ENCODE results near the gene PARD3.
A peak's percentile ranks its signal among the peaks of the same experiment; 100 is the strongest.

Gene PARD3

GRCh38 chr10:34576797-34577196 lies 238.3 kb downstream of the PARD3 start:
- no peak overlapping the region for H3K4me3 ChIP-seq (ENCODE audit: severe bottlenecking)
- no peak for ATAC-seq (ENCODE audit: low read depth)

GRCh38 chr10:34575882-34576281 lies 239.2 kb downstream of the PARD3 start:
- Histone ChIP-seq H3K4me1 (ENCODE audit: insufficient read depth, poor library complexity, severe bottlenecking) (peaks cover 15% of the 10 kb centered on the region), H3K4me3 (ENCODE audit: severe bottlenecking) (no peak overlapping the region), H3K27ac (ENCODE audit: poor library complexity, severe bottlenecking) (no peak overlapping the region), H3K36me3 (ENCODE audit: low read depth) (no peaks in the 10 kb centered on the region), H3K27me3 (ENCODE audit: insufficient read depth, poor library complexity, severe bottlenecking) (no peaks in the 10 kb centered on the region), H3K9me3 (ENCODE audit: severe bottlenecking) (no peaks in the 10 kb centered on the region)
- ATAC-seq (ENCODE audit: low read depth), result peak; percentile 48; the same call in 2 of the 3 replicates
- no peak for DNase-seq (ENCODE audit: low spot score)
- TF ChIP-seq CTCF (IDR thresholded peaks at IDR 0.05; ENCODE audit: poor library complexity, severe bottlenecking), result no peak

More at GRCh38 chr10:34576797-34577196, 238.3 kb downstream of the PARD3 start:
- no peak for TF ChIP-seq CTCF (IDR thresholded peaks at IDR 0.05; ENCODE audit: poor library complexity, severe bottlenecking)
- Histone ChIP-seq H3K9me3 (ENCODE audit: severe bottlenecking) (no peaks in the 10 kb centered on the region), H3K36me3 (ENCODE audit: low read depth) (no peaks in the 10 kb centered on the region), H3K4me1 (ENCODE audit: insufficient read depth, poor library complexity, severe bottlenecking) (peaks cover 22% of the 10 kb centered on the region), H3K27me3 (ENCODE audit: insufficient read depth, poor library complexity, severe bottlenecking) (no peaks in the 10 kb centered on the region), H3K27ac (ENCODE audit: poor library complexity, severe bottlenecking) (no peak overlapping the region)
- DNase-seq (ENCODE audit: low spot score), result no peak

- Histone ChIP-seq H3K27me3 (ENCODE audit: insufficient read depth, poor library complexity, severe bottlenecking) (no peaks in the 10 kb centered on the region), H3K9me3 (ENCODE audit: severe bottlenecking) (no peaks in the 10 kb centered on the region), H3K4me1 (ENCODE audit: insufficient read depth, poor library complexity, severe bottlenecking) (peaks cover 4% of the 10 kb centered on the region), H3K27ac (ENCODE audit: poor library complexity, severe bottlenecking) (no peak overlapping the region), H3K4me3 (ENCODE audit: severe bottlenecking) (no peak overlapping the region), H3K36me3 (ENCODE audit: low read depth) (no peaks in the 10 kb centered on the region)
- no peak for DNase-seq (ENCODE audit: low spot score)
- no peak for ATAC-seq (ENCODE audit: low read depth)
- no peak for TF ChIP-seq CTCF (IDR thresholded peaks at IDR 0.05; ENCODE audit: poor library complexity, severe bottlenecking)
These were observed 240.7 kb downstream of the PARD3 start for GRCh38 chr10:34574353-34574934.

- no peaks in the 10 kb centered on the region for H3K27me3 ChIP-seq (ENCODE audit: insufficient read depth, poor library complexity, severe bottlenecking)
- peaks cover under 1% of the 10 kb centered on the region for H3K4me1 ChIP-seq (ENCODE audit: insufficient read depth, poor library complexity, severe bottlenecking)
- H3K36me3 ChIP-seq (ENCODE audit: low read depth), result no peaks in the 10 kb centered on the region
- ATAC-seq (ENCODE audit: low read depth) (no peak), DNase-seq (ENCODE audit: low spot score) (no peak)
- H3K4me3 ChIP-seq (ENCODE audit: severe bottlenecking), result no peak overlapping the region
- H3K9me3 ChIP-seq (ENCODE audit: severe bottlenecking), result peaks cover 1% of the 10 kb centered on the region
- TF ChIP-seq CTCF (IDR thresholded peaks at IDR 0.05; ENCODE audit: poor library complexity, severe bottlenecking), result no peak
- no peak overlapping the region for H3K27ac ChIP-seq (ENCODE audit: poor library complexity, severe bottlenecking)
These were observed 244.2 kb downstream of the PARD3 start for GRCh38 chr10:34570887-34571286.

- no peaks in the 10 kb centered on the region for H3K4me1 ChIP-seq (ENCODE audit: insufficient read depth, poor library complexity, severe bottlenecking)
- no peak for DNase-seq (ENCODE audit: low spot score)
- no peak for ATAC-seq (ENCODE audit: low read depth)
- no peak overlapping the region for H3K4me3 ChIP-seq (ENCODE audit: severe bottlenecking)
- no peaks in the 10 kb centered on the region for H3K36me3 ChIP-seq (ENCODE audit: low read depth)
- no peak for TF ChIP-seq CTCF (IDR thresholded peaks at IDR 0.05; ENCODE audit: poor library complexity, severe bottlenecking)
- H3K27me3 ChIP-seq (ENCODE audit: insufficient read depth, poor library complexity, severe bottlenecking), result no peaks in the 10 kb centered on the region
- peaks cover 1% of the 10 kb centered on the region for H3K9me3 ChIP-seq (ENCODE audit: severe bottlenecking)
- no peak overlapping the region for H3K27ac ChIP-seq (ENCODE audit: poor library complexity, severe bottlenecking)
These were observed 247.3 kb downstream of the PARD3 start for GRCh38 chr10:34567659-34568253.
